Spinal cord (tissue), 10 donors: ENCODE measurements around the gene MCC. TPM values are rescaled to one million over a fixed set of nuclear protein-coding genes. Genes with fewer than 3 reads are reported as not detected.

ENCODE experiments used
- DNase-seq, 6 donors: peaks; one replicate each; pipeline versions ENCODE4 v3.0.0 to v3.0.0-alpha.2; 2013 to 2015; ENCODE audit warnings: low spot score in 6 of 6, low read depth in 4 of 6
- H3K27ac ChIP-seq: one replicate; pipeline ENCODE4 v1.5.1; 2013; ENCODE audit warnings: low read depth, low read length, control low read depth
- H3K27me3 ChIP-seq: one replicate; pipeline ENCODE4 v1.6.1; 2013; ENCODE audit warnings: low read length; ENCODE audit not compliant: control insufficient read depth, insufficient read depth
- H3K36me3 ChIP-seq: one replicate; pipeline ENCODE4 v1.6.1; 2013; ENCODE audit warnings: low read length; ENCODE audit not compliant: control insufficient read depth, insufficient read depth
- H3K4me1 ChIP-seq: one replicate; pipeline ENCODE4 v1.6.1; 2013; ENCODE audit warnings: low read length; ENCODE audit not compliant: control insufficient read depth, insufficient read depth
- H3K4me3 ChIP-seq: one replicate; pipeline ENCODE4 v1.5.1; 2013; ENCODE audit warnings: low read depth, low read length, control low read depth
- H3K9me3 ChIP-seq: one replicate; pipeline ENCODE4 v1.6.1; 2013; ENCODE audit warnings: low read length; ENCODE audit not compliant: control insufficient read depth, insufficient read depth
- WGBS: methylation state at CpG from one replicate; pipeline ENCODE4 v1.1.5; 2013; ENCODE audit warnings: missing lambda C conversion rate; ENCODE audit not compliant: insufficient coverage; 5-methylcytosine and 5-hydroxymethylcytosine counted together
- polyA plus RNA-seq, 2 donors: library from polyadenylated mRNA; unstranded; fragments of 120-200 nt; gene quantifications; one replicate each; pipeline ENCODE4 v1.2.1, GENCODE V29; 2013; ENCODE audit not compliant: insufficient read length in 2 of 2
- total RNA-seq, 2 donors: library from RNA; depleted of rRNA in 1 of 2; stranded (reverse); fragments of 120-200 nt in 1 of 2; fragments of >200 nt in 1 of 2; gene quantifications; one replicate each; pipeline versions ENCODE4 v1.2.3 to v1.2.4, GENCODE V29; 2013 to 2014
- donor health status: healthy.

Gene MCC
- total and polyA plus RNA-seq, 4 donors = 19.2 to 31.7 (median 26.6) TPM

DNA sequence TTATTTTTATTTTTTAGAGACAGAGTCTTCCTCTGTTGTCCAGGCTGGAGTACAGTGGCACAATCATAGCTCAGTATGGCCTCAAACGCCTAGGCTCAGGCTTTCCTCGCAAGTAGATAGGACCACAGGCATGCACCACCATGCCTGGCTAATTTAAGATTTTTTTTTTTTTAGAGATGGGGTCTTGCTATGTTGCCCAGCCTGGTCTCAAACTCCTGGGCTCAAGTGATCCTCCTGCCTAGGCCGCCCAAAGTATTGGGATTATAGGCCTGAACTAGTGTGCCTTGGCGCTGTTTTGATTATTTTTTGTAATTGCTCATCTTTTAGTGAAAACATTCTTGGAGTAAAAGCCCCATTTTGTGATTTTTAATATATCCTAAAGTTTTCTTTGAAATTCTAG is 30.6 kb upstream of the MCC start:
- H3K27ac ChIP-seq = no peak overlapping the region
- H3K9me3 ChIP-seq = no peaks in the 10 kb centered on the region
- no peaks in the 10 kb centered on the region for H3K27me3 ChIP-seq
- no peak for DNase-seq
- H3K4me1 ChIP-seq = peaks cover 3% of the 10 kb centered on the region
- H3K4me3 ChIP-seq = no peak overlapping the region
- WGBS = 100% methylated on average over 1 of the region's 4 CpGs
- peaks cover 5% of the 10 kb centered on the region for H3K36me3 ChIP-seq

DNA sequence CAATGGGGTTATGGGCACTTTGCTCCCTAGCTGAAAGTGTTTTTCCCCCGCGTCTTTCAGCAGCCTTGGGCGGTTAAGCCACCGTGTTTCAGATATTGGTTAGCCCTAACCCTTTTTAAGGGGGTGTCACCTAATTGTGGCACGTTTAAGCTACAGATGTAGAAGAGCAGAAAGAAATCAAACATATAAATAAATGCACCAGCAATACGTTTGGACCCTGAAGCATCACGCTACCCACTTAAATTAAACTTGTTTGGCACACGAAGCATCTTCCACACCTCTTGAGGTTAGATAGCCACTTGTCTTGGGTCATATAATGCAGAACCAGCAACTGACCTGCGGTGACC is 26.0 kb upstream of the MCC start:
- peak overlapping the region; percentile 78 for H3K4me3 ChIP-seq
- DNase-seq = no peak
- peaks cover 5% of the 10 kb centered on the region for H3K36me3 ChIP-seq
- peak overlapping the region; percentile 88 for H3K27ac ChIP-seq
- H3K27me3 ChIP-seq = no peaks in the 10 kb centered on the region
- peaks cover 3% of the 10 kb centered on the region for H3K4me1 ChIP-seq
- H3K9me3 ChIP-seq = no peaks in the 10 kb centered on the region
- WGBS = 0% methylated on average over 7 of the region's 9 CpGs

DNA sequence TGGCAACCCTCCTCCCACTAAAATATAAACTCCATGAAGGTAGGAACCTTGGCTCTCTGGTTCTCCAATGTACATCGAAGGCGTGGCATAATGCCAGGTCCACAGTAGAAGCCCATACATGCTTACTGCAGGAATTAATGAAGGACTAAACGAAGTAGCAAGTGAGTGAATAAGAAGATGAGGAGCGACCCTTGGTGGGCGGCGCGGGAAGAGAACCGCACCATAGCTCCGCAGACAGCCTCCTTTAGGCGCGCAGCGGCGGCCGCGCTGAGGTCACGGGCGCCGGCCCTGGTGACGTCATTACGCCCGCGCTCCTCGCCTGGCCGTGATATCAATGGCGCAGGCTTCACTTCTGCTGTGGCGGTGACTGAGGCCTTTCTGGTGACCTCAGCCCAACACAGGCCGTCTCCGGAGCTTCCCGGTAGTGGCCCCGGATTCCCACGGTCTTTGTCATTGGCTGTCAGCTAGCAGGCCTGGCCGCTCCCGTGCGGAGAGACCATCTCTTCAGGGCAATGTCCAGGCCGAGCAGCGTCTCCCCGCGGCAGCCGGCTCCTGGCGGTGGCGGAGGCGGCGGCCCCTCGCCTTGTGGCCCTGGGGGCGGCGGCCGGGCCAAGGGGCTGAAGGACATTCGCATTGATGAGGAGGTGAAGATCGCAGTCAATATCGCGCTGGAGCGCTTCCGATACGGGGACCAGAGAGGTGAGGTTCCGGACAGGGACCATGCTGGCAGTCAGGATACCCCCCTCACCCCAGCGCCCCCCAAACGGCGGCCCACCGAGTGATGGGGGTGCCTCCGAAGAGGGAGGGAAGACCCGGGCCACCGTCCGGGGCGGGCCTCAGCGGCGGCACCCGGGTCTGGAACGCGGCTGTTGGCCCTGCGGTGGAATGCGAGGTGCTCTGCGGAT is 25.4 kb upstream of the MCC start, which contains the start of gene YTHDC2:
Gene YTHDC2, plus strand, starts transcription at position 311 of the 905 bp plus-strand sequence. Its CDS starts 202 bp downstream, at position 513.
- no peaks in the 10 kb centered on the region for H3K27me3 ChIP-seq
- peak; percentile 71 to 97 (median 83) for DNase-seq
- peaks cover 3% of the 10 kb centered on the region for H3K4me1 ChIP-seq
- 0% methylated on average over 65 of the region's 72 CpGs for WGBS
- peak within 1 kb of the TSS; percentile 78 for H3K4me3 ChIP-seq
- H3K9me3 ChIP-seq = no peaks in the 10 kb centered on the region
- peak within 1 kb of the TSS; percentile 88 for H3K27ac ChIP-seq
- H3K36me3 ChIP-seq = peaks cover 5% of the 10 kb centered on the region

DNA sequence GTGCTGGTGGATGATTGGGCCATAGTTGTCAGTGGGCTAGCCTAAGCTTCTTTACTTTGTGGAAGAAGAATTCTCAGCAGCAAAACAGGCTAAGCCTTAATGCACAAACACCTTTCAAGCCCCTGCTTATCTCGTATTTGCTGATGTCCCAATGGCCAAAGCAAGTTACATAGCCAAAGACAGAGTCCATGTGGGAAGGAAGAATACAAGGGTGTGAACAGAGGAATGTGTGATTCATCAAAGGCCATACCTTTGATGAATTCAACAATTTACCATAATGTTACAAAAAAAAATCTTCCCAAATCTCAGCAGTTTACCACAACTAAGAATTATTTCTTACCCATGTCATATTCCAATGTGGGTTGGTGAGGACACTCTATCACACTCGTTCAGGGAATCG is 24.1 kb upstream of the MCC start:
- no peak overlapping the region for H3K4me3 ChIP-seq
- no CpG with 5 or more reads among the region's 3 CpGs for WGBS
- no peaks in the 10 kb centered on the region for H3K27me3 ChIP-seq
- H3K36me3 ChIP-seq = no peaks in the 10 kb centered on the region
- no peaks in the 10 kb centered on the region for H3K9me3 ChIP-seq
- peaks cover 3% of the 10 kb centered on the region for H3K4me1 ChIP-seq
- DNase-seq = no peak
- no peak overlapping the region for H3K27ac ChIP-seq

DNA sequence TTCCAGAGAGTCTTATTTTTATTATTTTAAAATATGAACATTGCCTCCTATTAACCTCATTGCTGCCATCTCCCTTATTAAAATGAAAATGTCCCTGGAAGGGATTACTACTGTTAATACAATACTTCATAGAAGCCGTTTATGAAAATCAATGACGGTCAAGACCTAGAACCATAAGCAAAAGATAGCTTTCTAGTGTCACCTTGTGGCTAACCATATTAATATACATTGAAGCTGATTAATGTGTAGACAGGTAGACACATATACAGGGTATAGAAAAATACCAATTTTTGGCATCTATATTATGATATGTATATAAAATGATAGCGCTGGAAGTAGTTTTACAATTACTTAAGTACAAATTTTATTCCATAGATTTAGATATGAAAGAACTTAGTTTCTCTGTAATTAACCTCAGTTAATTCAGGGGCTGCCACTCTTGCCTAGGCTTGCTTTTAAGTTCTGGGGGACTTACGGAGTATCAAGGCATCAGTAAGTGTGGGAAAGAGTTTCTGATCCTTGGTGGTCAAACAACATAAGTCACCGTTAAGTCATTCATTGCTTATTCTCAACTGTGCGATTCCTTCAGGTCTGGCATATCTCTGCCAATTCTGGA is 22.7 kb upstream of the MCC start:
- no peaks in the 10 kb centered on the region for H3K27me3 ChIP-seq
- H3K4me3 ChIP-seq = no peak overlapping the region
- no peaks in the 10 kb centered on the region for H3K9me3 ChIP-seq
- H3K4me1 ChIP-seq = peaks cover 3% of the 10 kb centered on the region
- peak in 2 of 6 donors; percentile 40 to 87 for DNase-seq
- 79% methylated on average over 3 of the region's 6 CpGs for WGBS
- H3K36me3 ChIP-seq = no peaks in the 10 kb centered on the region
- no peak overlapping the region for H3K27ac ChIP-seq

DNA sequence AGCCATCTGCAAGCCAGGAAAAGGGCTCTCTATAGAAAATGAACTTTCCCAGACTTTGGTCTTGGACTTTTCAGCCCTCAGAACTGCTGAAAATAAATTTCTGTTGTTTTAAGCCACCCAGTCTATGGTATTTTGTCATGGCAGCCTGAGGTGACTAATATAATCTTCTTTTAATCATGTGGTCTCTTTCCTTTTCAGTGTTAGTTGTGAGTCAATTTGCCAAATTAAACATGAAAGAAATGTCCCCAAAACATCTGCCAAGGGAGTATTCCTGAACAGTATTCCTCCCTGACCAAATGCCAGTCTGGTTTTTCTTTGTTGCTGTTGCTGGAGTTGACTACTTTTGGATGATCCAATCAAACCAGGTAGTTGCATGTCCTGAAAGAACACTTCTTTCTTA is 20.5 kb upstream of the MCC start:
- H3K9me3 ChIP-seq = no peaks in the 10 kb centered on the region
- H3K4me1 ChIP-seq = no peaks in the 10 kb centered on the region
- no peaks in the 10 kb centered on the region for H3K36me3 ChIP-seq
- no peaks in the 10 kb centered on the region for H3K27me3 ChIP-seq
- no peak overlapping the region for H3K27ac ChIP-seq
- H3K4me3 ChIP-seq = no peak overlapping the region
- no peak for DNase-seq

DNA sequence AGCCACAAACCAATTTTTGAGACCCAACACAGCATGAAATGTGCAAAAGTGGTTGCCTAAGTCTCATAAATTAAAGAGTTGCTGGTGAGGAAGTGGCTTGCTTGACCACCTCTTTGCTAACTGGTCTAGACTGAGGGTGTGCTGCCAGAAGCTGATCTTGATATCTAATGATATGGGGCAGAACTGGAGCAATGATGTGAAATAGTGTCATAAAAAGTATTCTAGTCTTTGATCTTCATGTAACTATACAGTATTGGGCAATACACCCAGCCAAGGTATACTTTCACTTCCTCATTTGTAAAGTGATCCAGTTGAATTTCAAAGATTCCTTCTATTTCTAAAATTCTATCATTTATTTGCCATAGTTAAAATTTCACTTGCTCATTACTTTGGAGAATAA is 19.3 kb upstream of the MCC start:
- Histone ChIP-seq H3K27ac (no peak overlapping the region), H3K27me3 (no peaks in the 10 kb centered on the region), H3K36me3 (no peaks in the 10 kb centered on the region), H3K4me3 (no peak overlapping the region), H3K9me3 (no peaks in the 10 kb centered on the region), H3K4me1 (no peaks in the 10 kb centered on the region)
- no peak for DNase-seq

DNA sequence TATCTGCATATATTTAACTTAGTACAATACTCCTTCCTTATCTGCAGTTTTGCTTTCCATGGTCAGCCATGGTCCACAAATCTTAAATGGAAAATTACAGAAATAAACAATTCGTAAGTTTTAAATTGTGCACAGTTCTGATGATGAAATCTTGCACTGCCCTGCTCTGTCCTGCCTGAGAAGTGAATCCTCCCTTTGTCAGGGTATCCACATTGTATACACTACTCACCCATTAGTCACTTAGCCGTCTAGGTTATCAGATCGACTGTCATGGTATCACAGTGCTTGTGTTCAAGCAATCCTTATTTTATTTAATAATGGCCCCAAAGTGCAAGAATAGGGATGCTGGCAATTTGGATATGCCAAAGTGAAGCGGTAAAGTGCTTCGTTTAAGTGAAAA is 16.9 kb upstream of the MCC start:
- WGBS = 100% methylated on average over 1 of the region's 5 CpGs
- no peak for DNase-seq
- Histone ChIP-seq H3K4me3 (no peak overlapping the region), H3K9me3 (peaks cover 1% of the 10 kb centered on the region), H3K4me1 (no peaks in the 10 kb centered on the region), H3K27me3 (no peaks in the 10 kb centered on the region), H3K36me3 (no peaks in the 10 kb centered on the region), H3K27ac (no peak overlapping the region)

DNA sequence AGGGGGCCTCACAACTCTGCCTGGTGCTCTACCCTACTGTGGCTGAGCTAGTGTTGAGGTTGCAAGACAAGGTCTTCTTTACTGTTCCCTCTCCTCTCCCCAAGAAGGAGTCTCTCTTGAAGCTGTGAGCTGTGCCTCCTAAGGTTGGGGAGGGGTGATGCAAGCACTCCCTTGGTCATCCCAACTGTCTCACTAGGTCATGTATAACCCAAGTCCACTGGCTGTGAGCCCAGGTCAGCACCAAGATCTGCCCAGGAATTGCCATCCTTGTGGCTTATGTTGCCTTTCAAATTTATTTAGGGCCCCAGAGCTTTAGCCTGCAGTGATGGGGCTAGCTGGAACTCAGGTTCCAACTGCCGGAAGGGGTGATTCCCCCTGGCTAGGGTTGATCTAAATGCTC is 14.9 kb upstream of the MCC start:
- H3K27me3 ChIP-seq = no peaks in the 10 kb centered on the region
- WGBS = 88% methylated on average over 1 of the region's 1 CpG
- DNase-seq = no peak

DNA sequence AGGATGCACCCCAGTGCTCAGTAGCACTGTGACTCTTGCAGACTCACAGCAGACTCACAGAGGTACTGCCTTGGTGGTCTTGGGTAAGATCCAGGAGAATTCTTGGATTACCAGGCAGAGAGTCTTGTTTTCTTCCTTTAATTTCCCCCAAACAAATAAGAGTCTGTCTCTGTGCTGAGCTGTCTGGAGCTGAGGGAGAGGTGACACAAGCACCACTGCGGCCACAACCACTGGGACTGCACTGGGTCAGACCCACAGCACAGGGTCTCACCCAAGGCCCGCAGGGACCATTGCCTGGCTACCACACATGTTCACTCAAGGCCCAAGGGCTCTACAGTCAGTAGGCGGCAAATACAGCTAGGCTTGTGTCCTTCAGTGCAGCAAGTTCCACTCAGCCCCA is 13.8 kb upstream of the MCC start:
- Histone ChIP-seq H3K9me3 (peaks cover 1% of the 10 kb centered on the region), H3K27me3 (no peaks in the 10 kb centered on the region), H3K4me1 (no peaks in the 10 kb centered on the region), H3K36me3 (no peaks in the 10 kb centered on the region), H3K27ac (no peak overlapping the region), H3K4me3 (no peak overlapping the region)
- 96% methylated on average over 2 of the region's 3 CpGs for WGBS
- no peak for DNase-seq

More for the DNA sequence above, 14.9 kb upstream of the MCC start:
- no peaks in the 10 kb centered on the region for H3K4me1 ChIP-seq
- peaks cover 1% of the 10 kb centered on the region for H3K9me3 ChIP-seq
- no peaks in the 10 kb centered on the region for H3K36me3 ChIP-seq
- no peak overlapping the region for H3K4me3 ChIP-seq
- H3K27ac ChIP-seq = no peak overlapping the region
